PFSK-1 (cell line): ENCODE data around the gene RUNX1.

Source experiments
- FOXP2 ChIP-seq: optimal IDR thresholded peaks from 2 replicates; pipeline ENCODE3; 2011; ENCODE audit warnings: borderline replicate concordance, control low read depth, inconsistent platforms; ENCODE audit not compliant: insufficient read depth; ENCODE audit errors: extremely low read length, extremely low read depth
- POLR2AphosphoS5 ChIP-seq: IDR thresholded peaks from 2 replicates; pipeline ENCODE4 v1.6.1; 2012; ENCODE audit warnings: low read depth, mild to moderate bottlenecking, control low read depth, low read length, moderate library complexity
- TAF1 ChIP-seq: IDR thresholded peaks from 2 replicates; pipeline ENCODE4 v1.6.1; 2012; ENCODE audit warnings: low read length, control low read depth, borderline replicate concordance; ENCODE audit not compliant: insufficient read depth
- TF ChIP-seq, protein P1 (sequence below), 2 experiments: IDR thresholded peaks; 2 replicates each; pipeline versions ENCODE4 v1.6.1 to v1.8.0; 2011 to 2012; ENCODE audit warnings: low read depth in 2 of 2, low read length in 2 of 2, control low read depth in 1 of 2, inconsistent platforms in 1 of 2, mild to moderate bottlenecking in 1 of 2, moderate library complexity in 1 of 2; ENCODE audit not compliant: insufficient read depth in 1 of 2

DNA sequence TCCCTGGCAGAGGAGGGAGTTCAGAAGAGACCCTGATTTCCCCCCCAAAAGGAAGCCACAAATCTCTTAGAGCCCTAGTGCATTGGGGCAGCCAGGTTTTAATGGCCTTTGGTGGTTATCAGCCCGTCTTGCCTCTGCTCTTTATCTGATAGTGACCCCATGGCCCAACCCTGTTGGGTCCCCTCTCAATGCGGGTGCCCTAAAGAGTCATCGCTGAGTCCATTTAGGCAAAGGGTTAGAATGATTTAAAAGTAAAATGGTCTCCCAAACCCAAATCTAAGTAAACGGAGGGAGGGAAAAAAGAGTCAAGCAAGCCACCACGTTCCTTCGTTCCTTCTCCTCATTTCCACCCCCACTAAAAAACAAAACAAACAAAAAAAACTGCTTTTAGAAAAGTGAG is 164.0 kb downstream of the RUNX1 start:
- TF ChIP-seq FOXP2 = no peak
- TF ChIP-seq, protein P1, sequence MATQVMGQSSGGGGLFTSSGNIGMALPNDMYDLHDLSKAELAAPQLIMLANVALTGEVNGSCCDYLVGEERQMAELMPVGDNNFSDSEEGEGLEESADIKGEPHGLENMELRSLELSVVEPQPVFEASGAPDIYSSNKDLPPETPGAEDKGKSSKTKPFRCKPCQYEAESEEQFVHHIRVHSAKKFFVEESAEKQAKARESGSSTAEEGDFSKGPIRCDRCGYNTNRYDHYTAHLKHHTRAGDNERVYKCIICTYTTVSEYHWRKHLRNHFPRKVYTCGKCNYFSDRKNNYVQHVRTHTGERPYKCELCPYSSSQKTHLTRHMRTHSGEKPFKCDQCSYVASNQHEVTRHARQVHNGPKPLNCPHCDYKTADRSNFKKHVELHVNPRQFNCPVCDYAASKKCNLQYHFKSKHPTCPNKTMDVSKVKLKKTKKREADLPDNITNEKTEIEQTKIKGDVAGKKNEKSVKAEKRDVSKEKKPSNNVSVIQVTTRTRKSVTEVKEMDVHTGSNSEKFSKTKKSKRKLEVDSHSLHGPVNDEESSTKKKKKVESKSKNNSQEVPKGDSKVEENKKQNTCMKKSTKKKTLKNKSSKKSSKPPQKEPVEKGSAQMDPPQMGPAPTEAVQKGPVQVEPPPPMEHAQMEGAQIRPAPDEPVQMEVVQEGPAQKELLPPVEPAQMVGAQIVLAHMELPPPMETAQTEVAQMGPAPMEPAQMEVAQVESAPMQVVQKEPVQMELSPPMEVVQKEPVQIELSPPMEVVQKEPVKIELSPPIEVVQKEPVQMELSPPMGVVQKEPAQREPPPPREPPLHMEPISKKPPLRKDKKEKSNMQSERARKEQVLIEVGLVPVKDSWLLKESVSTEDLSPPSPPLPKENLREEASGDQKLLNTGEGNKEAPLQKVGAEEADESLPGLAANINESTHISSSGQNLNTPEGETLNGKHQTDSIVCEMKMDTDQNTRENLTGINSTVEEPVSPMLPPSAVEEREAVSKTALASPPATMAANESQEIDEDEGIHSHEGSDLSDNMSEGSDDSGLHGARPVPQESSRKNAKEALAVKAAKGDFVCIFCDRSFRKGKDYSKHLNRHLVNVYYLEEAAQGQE (IDR thresholded peaks at IDR 0.05; ENCODE audit: insufficient read depth in 1 of 2, low read depth in 2 of 2, low read length in 2 of 2) = no peak
- TF ChIP-seq TAF1 = no peak
- no peak for TF ChIP-seq POLR2AphosphoS5
